Colon (tissue), 2 donors: ENCODE data around the gene KIF4A.
"Not testable (repeated sequence)": the region's sequence is repeated elsewhere in the genome, so short reads cannot be mapped to it uniquely, and the experiment has no call there.

ENCODE experiments used
- FAIRE-seq: peaks from 2 replicates; lab custom pipeline; 2012; peaks lifted over from hg19 to GRCh38; lab: Jason Lieb, UNC
- donor health status: control.
- donor health status: control.

KIF4A gene

GRCh38 chrX:70292788-70293187 lies 2.9 kb downstream of the KIF4A start:
- FAIRE-seq: no peak

GRCh38 chrX:70293621-70294020 lies 3.7 kb downstream of the KIF4A start:
- FAIRE-seq: peak; percentile 92

GRCh38 chrX:70301716-70302115 lies 11.8 kb downstream of the KIF4A start:
- FAIRE-seq: no peak

- no peak for FAIRE-seq
These were observed 23.6 kb downstream of the KIF4A start for GRCh38 chrX:70313503-70313902.

- no peak for FAIRE-seq
These were observed 32.9 kb downstream of the KIF4A start for GRCh38 chrX:70322784-70323183.

GRCh38 chrX:70323628-70324027 lies 33.7 kb downstream of the KIF4A start:
- not testable (repeated sequence) for FAIRE-seq

GRCh38 chrX:70324326-70324725 lies 34.4 kb downstream of the KIF4A start:
- FAIRE-seq: peak; percentile 38

- no peak for FAIRE-seq
These were observed 41.3 kb downstream of the KIF4A start for GRCh38 chrX:70331161-70331560.

GRCh38 chrX:70332600-70332999 lies 42.7 kb downstream of the KIF4A start:
- FAIRE-seq: no peak

- FAIRE-seq: no peak
These were observed 46.9 kb downstream of the KIF4A start for GRCh38 chrX:70336767-70337166.

- FAIRE-seq: no peak
These were observed 48.4 kb downstream of the KIF4A start for GRCh38 chrX:70338290-70338689.

- no peak for FAIRE-seq
These were observed 53.5 kb downstream of the KIF4A start for GRCh38 chrX:70343435-70343834.

GRCh38 chrX:70346418-70347070 lies 56.6 kb downstream of the KIF4A start:
- FAIRE-seq: no peak

- not testable (repeated sequence) for FAIRE-seq
These were observed 58.9 kb downstream of the KIF4A start for GRCh38 chrX:70348825-70349224.

- not testable (repeated sequence) for FAIRE-seq
These were observed 59.6 kb downstream of the KIF4A start for GRCh38 chrX:70349367-70350125.

GRCh38 chrX:70352496-70352895 lies 62.6 kb downstream of the KIF4A start:
- FAIRE-seq: no peak

- no peak for FAIRE-seq
These were observed 63.6 kb downstream of the KIF4A start for GRCh38 chrX:70353514-70353913.

- no peak for FAIRE-seq
These were observed 64.8 kb downstream of the KIF4A start for GRCh38 chrX:70354716-70355115.

GRCh38 chrX:70359458-70359857 lies 69.6 kb downstream of the KIF4A start:
- no peak for FAIRE-seq

GRCh38 chrX:70360366-70360765 lies 70.5 kb downstream of the KIF4A start:
- FAIRE-seq: no peak

GRCh38 chrX:70368731-70369130 lies 78.8 kb downstream of the KIF4A start:
- not testable (repeated sequence) for FAIRE-seq

- FAIRE-seq: no peak
These were observed 96.3 kb downstream of the KIF4A start for GRCh38 chrX:70386235-70386634.

- FAIRE-seq: no peak
These were observed 109.0 kb downstream of the KIF4A start for GRCh38 chrX:70398899-70399298.

- FAIRE-seq: not testable (repeated sequence)
These were observed 110.3 kb downstream of the KIF4A start for GRCh38 chrX:70400181-70400580.
